GM12892 (cell line): ENCODE measurements around the gene PRICKLE3.

Source experiments
- POLR2A ChIP-seq: IDR thresholded peaks from 2 replicates; pipeline ENCODE4 v1.6.1; 2011; ENCODE audit warnings: low read depth, low read length, control low read depth
- TAF1 ChIP-seq: IDR thresholded peaks from 2 replicates; pipeline ENCODE4 v1.6.1; 2011; ENCODE audit warnings: low read depth, mild to moderate bottlenecking, control low read depth, low read length, borderline replicate concordance

DNA sequence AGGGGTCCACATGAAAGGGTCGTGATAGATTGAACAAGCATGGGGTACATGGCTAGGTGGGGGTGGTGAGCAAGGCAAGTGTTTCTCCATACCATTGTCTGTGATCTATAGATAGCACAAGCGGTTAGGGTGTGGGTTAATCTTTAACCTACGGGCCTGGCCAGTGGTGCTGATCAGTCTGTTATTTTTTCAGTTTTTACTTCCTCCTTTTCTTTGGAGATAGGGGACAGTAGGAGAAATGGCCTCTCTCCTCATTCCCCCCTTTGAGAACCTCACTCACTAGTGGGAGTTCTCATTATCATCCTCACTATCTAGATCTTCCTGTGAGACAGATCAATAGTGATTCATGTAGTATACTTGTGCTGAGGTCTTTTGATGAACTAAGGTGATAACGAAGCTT lies 46.5 kb downstream of the PRICKLE3 start:
- TF ChIP-seq POLR2A (no peak), TAF1 (no peak)
